NCI-H2227 (cell line): ENCODE data around the gene TIE1.
A peak's percentile ranks its signal among the peaks of the same experiment; 100 is the strongest.

ENCODE experiments used
- DNase-seq: peaks from one replicate; lab custom pipeline; 2025; ENCODE audit not compliant: unreplicated experiment; lab: John Stamatoyannopoulos, UW

TIE1 gene

GRCh38 chr1:43334453-43335205 lies 33.8 kb downstream of the TIE1 start:
- DNase-seq: no peak

DNA sequence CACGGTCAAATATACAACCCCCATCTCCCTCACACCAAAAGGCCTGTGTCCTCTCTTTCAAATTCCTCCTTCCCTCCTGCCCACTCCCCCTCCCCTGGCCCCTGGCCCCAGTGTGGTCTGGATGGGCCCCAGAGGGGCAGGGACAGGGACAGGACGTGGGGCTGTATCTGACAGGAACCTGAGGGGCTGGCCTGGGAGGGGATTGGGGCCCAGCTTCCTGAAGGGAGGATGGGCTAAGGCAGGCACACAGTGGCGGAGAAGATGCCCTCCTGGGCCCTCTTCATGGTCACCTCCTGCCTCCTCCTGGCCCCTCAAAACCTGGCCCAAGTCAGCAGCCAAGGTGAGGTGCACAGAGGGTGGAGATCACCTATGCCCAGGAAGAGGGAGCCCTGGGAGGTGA lies 36.8 kb downstream of the TIE1 start, which contains the start of gene MPL:
MPL (plus strand) TSS at position 231 of the 400 bp plus-strand sequence; CDS start at position 262, 31 bp downstream.
- no peak for DNase-seq

- DNase-seq: no peak
These were observed 37.2 kb downstream of the TIE1 start for GRCh38 chr1:43338001-43338400.

- no peak for DNase-seq
These were observed 38.9 kb downstream of the TIE1 start for GRCh38 chr1:43339584-43340232.

DNA sequence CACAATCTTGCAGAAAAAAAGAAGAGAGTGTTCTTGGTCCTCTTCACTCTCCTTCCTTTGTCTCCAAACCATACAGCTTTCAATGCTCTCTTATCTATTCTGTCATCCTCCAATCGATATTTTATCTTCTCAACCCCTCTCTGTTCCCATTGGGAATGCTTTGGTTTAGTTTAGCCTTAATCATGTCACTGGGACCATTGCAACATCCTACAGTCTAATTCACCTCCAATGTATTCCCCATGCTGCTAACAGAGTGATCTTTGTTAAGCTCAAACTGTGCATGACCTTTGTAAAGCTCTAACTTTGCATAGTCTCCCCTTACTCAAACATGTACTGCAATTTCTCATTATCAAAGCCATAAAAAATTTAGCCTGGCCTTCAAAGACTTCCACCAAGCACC lies 39.8 kb downstream of the TIE1 start:
- DNase-seq: no peak

- no peak for DNase-seq
These were observed 43.6 kb downstream of the TIE1 start for GRCh38 chr1:43344267-43344850.

GRCh38 chr1:43345120-43345519 lies 44.3 kb downstream of the TIE1 start:
- DNase-seq: no peak

- no peak for DNase-seq
These were observed 45.9 kb downstream of the TIE1 start for GRCh38 chr1:43346636-43347035.

DNA sequence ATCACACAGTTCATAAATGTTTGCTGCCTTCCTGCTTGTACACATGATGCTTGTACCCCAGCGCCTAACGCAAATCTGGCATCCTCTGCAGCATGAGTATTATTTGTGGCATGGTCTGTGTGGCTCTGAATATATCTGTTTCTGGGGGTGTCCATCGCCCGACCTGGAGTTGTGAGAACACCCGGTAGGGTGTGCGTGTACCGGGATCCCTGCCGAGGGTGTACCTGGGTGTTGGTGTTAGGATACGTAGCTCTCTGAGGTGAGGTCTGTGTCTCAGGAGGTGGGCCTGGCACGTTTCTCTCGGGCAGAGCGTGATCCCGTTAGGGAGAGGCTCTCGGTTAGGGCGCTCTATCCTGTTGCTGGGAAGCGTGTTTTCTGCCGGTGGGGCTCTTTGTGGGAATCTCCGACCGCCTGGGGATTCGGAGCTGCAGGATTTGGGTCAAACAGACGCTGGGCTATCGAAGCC lies 47.6 kb downstream of the TIE1 start:
- DNase-seq: peak; percentile 84

DNA sequence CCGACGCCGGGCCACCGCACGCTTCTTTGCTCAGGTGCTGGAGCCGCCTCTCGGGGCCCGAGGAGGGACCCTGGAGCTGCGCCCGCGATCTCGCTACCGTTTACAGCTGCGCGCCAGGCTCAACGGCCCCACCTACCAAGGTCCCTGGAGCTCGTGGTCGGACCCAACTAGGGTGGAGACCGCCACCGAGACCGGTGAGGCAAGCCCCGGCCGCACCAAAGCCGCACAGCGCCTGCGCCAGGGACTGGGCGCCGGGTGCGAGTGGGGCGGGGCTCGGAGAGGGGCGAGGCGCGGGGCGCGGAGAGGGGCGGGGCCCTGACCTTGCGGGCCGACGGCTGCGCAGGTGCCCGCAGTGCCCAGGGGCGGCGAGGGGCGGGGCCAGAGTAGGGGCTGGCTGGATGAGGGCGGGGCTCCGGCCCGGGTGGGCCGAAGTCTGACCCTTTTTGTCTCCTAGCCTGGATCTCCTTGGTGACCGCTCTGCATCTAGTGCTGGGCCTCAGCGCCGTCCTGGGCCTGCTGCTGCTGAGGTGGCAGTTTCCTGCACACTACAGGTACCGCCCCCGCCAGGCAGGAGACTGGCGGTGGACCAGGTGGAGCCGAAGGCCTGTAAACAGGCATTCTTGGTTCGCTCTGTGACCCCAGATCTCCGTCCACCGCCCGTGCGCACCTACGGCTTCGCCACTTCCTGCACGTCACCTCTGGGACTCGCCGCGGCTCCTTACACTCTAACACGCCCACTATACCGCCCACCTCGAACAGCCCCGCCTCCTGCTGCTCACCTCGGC lies 48.2 kb downstream of the TIE1 start:
- DNase-seq: peak; percentile 97

DNA sequence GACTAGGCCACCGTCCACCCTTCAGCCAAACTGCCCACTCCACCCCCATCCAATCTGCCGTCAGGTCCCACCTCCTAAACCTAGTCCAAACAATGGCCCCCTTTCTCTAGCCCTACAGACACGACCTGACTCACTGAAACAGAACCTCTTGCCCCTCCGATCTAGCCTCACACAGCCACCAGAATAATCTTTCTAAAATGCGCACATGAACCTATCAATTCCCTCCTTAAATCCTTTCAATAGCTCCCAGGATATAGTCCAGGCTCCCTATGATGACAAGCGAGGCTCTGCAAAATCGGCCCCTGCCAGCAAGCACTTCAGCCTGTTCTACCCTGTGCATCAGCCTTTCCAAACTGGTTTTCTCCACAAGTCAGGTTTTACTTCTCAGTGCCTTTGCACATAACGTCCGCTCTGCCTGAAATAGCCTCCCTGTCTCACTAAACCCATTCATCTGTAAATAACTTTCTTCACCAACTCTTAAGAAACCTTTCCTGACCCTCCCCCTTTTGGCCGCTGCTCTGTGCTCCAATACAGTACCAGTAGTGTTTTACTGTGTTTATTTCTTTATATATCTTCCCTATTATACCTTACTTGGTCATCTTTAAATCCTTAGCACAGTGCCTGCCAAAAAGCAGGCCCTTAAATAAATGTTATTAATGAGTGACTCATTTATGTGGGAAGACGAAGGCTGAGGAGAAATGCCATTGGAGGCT lies 49.0 kb downstream of the TIE1 start:
- DNase-seq: no peak

DNA sequence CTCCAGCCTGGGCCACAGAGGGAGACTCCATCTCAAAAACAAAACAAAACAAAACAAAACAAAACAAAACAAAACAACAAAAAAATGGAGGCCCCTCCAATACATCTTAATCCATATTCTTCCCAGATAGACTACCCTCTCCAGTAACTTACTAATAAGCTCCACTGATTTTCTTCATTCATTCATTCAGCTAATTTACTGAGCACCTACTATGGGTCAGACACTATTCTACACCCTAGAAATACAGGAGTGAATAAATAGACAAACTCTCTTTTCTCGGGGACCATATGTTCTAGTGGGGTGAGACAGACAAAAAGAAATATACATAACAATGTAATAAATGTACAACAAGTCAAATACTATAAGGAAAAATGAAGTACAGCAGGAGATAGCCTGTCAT lies 50.2 kb downstream of the TIE1 start:
- DNase-seq: no peak

- no peak for DNase-seq
These were observed 50.9 kb downstream of the TIE1 start for GRCh38 chr1:43351421-43352350.

DNA sequence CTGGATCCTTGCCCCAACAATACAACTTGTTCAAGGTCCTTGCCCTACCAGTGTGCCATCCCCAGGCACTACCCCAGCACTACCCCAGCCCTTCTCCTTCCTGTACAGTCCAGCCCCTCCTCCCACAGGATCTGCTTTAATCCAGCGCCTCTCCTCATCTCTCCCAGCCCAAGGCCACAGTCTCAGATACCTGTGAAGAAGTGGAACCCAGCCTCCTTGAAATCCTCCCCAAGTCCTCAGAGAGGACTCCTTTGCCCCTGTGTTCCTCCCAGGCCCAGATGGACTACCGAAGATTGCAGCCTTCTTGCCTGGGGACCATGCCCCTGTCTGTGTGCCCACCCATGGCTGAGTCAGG lies 51.5 kb downstream of the TIE1 start:
- no peak for DNase-seq

- DNase-seq: no peak
These were observed 52.1 kb downstream of the TIE1 start for GRCh38 chr1:43352881-43353280.

GRCh38 chr1:43354471-43354870 lies 53.7 kb downstream of the TIE1 start:
- no peak for DNase-seq

DNA sequence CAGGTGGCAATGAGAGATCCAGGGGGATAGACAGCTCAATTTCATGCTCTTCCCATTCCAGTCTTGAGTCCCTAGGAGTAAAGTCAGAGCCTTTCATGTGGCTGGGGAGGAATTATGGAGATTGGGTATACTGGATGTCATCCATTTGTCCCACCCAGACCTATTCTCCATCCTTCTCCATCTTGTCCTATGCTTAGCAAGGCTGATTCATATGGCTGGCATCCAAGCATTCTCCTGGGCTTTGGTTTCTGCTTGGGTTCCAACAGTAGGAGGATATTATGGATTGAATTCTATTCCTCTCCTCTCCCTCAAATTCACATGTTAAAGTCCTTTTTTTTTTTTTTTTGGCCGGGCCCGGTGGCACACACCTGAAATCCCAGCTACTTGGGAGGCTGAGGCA lies 54.2 kb downstream of the TIE1 start:
- DNase-seq: no peak

DNA sequence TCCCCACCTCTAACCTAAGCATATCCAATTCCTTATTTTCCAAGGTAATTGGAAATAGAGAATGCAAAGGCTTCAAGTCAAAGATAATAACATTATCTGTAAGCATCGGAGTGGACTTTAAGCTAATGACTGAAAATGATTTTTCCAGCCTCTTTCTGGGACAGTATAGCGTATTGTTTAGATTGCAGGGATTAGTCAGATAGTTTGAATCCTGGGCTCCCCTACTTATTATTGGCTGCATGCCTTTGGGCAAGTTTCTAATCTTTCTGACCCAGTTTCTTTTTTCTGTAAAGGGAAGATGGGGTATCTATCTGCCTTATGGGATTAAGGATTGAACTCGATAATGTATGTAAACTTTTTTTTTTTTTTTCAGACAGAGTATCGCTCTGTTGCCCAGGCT lies 56.5 kb downstream of the TIE1 start:
- DNase-seq: no peak

GRCh38 chr1:43358121-43358745 lies 57.5 kb downstream of the TIE1 start:
- peak; percentile 72 for DNase-seq
